Colonic mucosa (tissue), 4 donors: Measurements from ENCODE around the gene ARNT2. TPM values are rescaled to one million over a fixed set of nuclear protein-coding genes. Genes with fewer than 3 reads are reported as not detected.
"Not testable (repeated sequence)": the region's sequence is repeated elsewhere in the genome, so short reads cannot be mapped to it uniquely, and the experiment has no call there.

Source experiments
- DNase-seq: peaks from one replicate; pipeline ENCODE4 v3.0.0-alpha.2; 2020
- H3K27ac ChIP-seq: fragments of 200-600 bp; one replicate; pipeline ENCODE4 v1.8.0; 2021
- H3K27me3 ChIP-seq: fragments of 200-600 bp; one replicate; pipeline ENCODE4 v1.8.0; 2021
- H3K36me3 ChIP-seq: fragments of 200-600 bp; one replicate; pipeline ENCODE4 v1.8.0; 2021
- H3K4me1 ChIP-seq: fragments of 200-600 bp; one replicate; pipeline ENCODE4 v1.8.0; 2021; ENCODE audit warnings: mild to moderate bottlenecking
- H3K4me3 ChIP-seq: fragments of 200-600 bp; one replicate; pipeline ENCODE4 v1.8.0; 2021
- H3K9ac ChIP-seq, 2 donors: one replicate each; pipeline ENCODE4 v1.7.0; 2013; ENCODE audit warnings: control low read depth in 2 of 2, low read depth in 2 of 2, low read length in 2 of 2
- H3K9me3 ChIP-seq: fragments of 200-600 bp; one replicate; pipeline ENCODE4 v1.8.0; 2021
- CTCF ChIP-seq: fragments of 200-600 bp; IDR thresholded peaks from one replicate; pipeline ENCODE4 v1.8.0; 2022; ENCODE audit warnings: antibody characterized with exemption, mild to moderate bottlenecking
- intact Hi-C: fragments of 100-400 bp; cut with DNase I; formaldehyde crosslinking; loops from one replicate; pipeline ENCODE4 v1.14.1; 2022
- total RNA-seq, 2 donors: library from RNA; stranded (reverse); fragmentation: NEBNext Ultra II Directional in 1 of 2; extraction: Animal tissue kit (Norgen Biotek cat#: 25700) in 1 of 2; gene quantifications; one replicate each; pipeline ENCODE4 v1.2.1, GENCODE V29; 2021
- donor health status: healthy.
- donor health status: DM: no; HTN: no; CAD: no.
- donor health status: DM: no; HTN: no; CAD: no.

Gene ARNT2
- total RNA-seq, 2 donors from 2014 or later = 1.6 to 2.7 TPM

- DNase-seq = no peak
- TF ChIP-seq CTCF = no peak
- Histone ChIP-seq H3K27me3 (no peaks in the 10 kb centered on the region), H3K9me3 (no peaks in the 10 kb centered on the region), H3K9ac (no peak overlapping the region), H3K36me3 (no peaks in the 10 kb centered on the region), H3K4me1 (no peaks in the 10 kb centered on the region), H3K27ac (no peak overlapping the region), H3K4me3 (no peak overlapping the region)
- intact Hi-C loops = no loop called here
Measured at GRCh38 chr15:80386151-80386550, 18.0 kb upstream of the ARNT2 start.

DNA sequence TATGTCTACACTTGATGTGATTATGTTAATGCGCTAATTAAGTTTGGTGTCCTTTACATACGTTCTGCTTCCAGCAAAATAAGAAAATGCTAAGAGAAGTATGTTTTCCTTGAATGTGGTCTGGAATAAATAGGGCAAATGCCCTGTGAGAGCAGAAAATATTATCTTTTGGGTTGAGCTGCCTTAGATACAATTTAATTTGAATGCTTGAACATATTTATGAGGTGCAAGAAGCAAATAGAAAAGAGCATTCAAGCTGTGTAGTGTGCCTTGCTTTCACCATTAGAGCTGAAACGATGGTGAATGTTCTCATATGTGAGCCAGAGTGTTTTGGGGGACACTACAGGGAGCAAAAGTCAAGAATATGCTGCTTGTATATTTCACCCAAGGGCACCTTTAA lies 15.9 kb upstream of the ARNT2 start:
- H3K4me1 ChIP-seq = no peaks in the 10 kb centered on the region
- no peak for TF ChIP-seq CTCF
- intact Hi-C loops = no loop called here

GRCh38 chr15:80389370-80389769 lies 14.8 kb upstream of the ARNT2 start:
- no peaks in the 10 kb centered on the region for H3K27me3 ChIP-seq
- no peaks in the 10 kb centered on the region for H3K36me3 ChIP-seq

More for the DNA sequence above, 15.9 kb upstream of the ARNT2 start:
- Histone ChIP-seq H3K27ac (no peak overlapping the region), H3K36me3 (no peaks in the 10 kb centered on the region), H3K9ac (no peak overlapping the region), H3K9me3 (no peaks in the 10 kb centered on the region), H3K27me3 (no peaks in the 10 kb centered on the region), H3K4me3 (no peak overlapping the region)
- DNase-seq = no peak

GRCh38 chr15:80390942-80391341 lies 13.2 kb upstream of the ARNT2 start:
- H3K9me3 ChIP-seq, DNase-seq, H3K27me3 ChIP-seq, H3K9ac ChIP-seq, intact Hi-C loops, H3K4me1 ChIP-seq, H3K4me3 ChIP-seq, H3K36me3 ChIP-seq, H3K27ac ChIP-seq: not testable (repeated sequence)

More at GRCh38 chr15:80389370-80389769, 14.8 kb upstream of the ARNT2 start:
- Histone ChIP-seq H3K4me1 (no peaks in the 10 kb centered on the region), H3K4me3 (no peak overlapping the region), H3K9ac (no peak overlapping the region), H3K9me3 (no peaks in the 10 kb centered on the region), H3K27ac (no peak overlapping the region)
- DNase-seq = no peak
- intact Hi-C loops = no loop called here
- no peak for TF ChIP-seq CTCF

- DNase-seq = no peak
- intact Hi-C loops = no loop called here
- no peak for TF ChIP-seq CTCF
- Histone ChIP-seq H3K27me3 (no peaks in the 10 kb centered on the region), H3K4me3 (no peak overlapping the region), H3K27ac (no peak overlapping the region), H3K36me3 (no peaks in the 10 kb centered on the region), H3K9ac (no peak overlapping the region), H3K4me1 (no peaks in the 10 kb centered on the region), H3K9me3 (no peaks in the 10 kb centered on the region)
Measured at GRCh38 chr15:80395616-80396015, 8.6 kb upstream of the ARNT2 start.

- no peak for DNase-seq
- TF ChIP-seq CTCF = no peak
- intact Hi-C loops = no loop called here
- H3K27me3 ChIP-seq = no peaks in the 10 kb centered on the region
- H3K36me3 ChIP-seq = no peaks in the 10 kb centered on the region
- H3K27ac ChIP-seq = no peak overlapping the region
- no peak overlapping the region for H3K9ac ChIP-seq
- H3K4me1 ChIP-seq = no peaks in the 10 kb centered on the region
- no peak overlapping the region for H3K4me3 ChIP-seq
- no peaks in the 10 kb centered on the region for H3K9me3 ChIP-seq
Measured at GRCh38 chr15:80396096-80396495, 8.1 kb upstream of the ARNT2 start.
